ENCODE data around the gene IVD.

IVD gene

DNA sequence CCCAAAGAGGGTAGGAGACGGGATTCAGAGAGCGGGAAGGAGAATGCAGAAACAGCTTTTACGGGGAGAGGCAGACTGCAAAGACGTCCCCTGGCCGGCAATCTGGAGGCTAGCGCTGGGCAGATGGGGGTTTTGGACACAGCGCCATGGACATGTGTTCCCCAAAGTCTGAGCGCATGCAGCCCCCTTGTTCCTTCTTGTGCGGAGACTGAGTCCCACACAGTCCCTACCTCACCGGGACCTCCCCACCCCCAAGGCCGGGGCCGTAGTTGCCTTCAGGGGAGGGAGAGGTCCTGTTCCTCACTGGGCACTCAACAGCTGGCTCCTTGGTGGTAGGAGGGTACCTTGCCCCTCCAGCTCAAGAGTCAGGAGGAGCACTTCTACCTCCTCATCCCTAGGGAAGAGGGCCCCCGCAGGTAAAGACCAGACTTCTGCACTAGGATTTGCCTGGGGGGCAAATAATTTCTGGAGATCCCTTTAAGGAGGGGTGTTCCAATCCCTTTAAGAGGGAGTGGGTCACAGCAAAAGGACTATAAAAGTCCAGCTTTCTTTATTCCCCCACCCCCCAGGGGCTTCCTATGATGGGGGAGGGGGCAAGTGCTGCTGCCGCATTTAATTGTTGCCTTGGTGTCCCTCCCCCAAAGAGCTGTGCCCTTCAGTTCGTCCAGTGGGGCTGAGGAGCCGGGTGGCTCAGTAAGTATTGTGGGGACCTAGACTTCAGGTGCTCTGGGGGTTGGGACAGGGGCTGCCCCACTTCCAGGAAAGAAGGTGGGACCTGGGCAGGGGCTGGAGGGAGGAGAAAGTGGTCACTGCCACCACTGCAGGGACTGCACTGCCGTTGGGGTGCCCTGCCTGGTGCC lies 31.5 kb downstream of the IVD start:
- ATAC-seq, result no peak
- no peak for TF ChIP-seq BACH2 (CRISPR knock-in tag; IDR thresholded peaks at IDR 0.05; ENCODE audit: borderline replicate concordance)
- TF ChIP-seq ISL1 (CRISPR knock-in tag; IDR thresholded peaks at IDR 0.05), result no peak
- TF ChIP-seq ZC3H10 (CRISPR knock-in tag; IDR thresholded peaks at IDR 0.05), result no peak
- no peak for TF ChIP-seq ARNTL (CRISPR knock-in tag; IDR thresholded peaks at IDR 0.05; ENCODE audit: borderline replicate concordance, low read depth)
- no peak for TF ChIP-seq POU6F1 (CRISPR knock-in tag; IDR thresholded peaks at IDR 0.05; ENCODE audit: borderline replicate concordance, low read depth)
- no peak for TF ChIP-seq ZNF565 (CRISPR knock-in tag; conservative IDR thresholded peaks at IDR 0.05; ENCODE audit: low read depth)
- no peak for TF ChIP-seq ZNF8 (CRISPR knock-in tag; IDR thresholded peaks at IDR 0.05)
- no peak for TF ChIP-seq OSR1 (CRISPR knock-in tag; IDR thresholded peaks at IDR 0.05)
- TF ChIP-seq CSDC2 (CRISPR knock-in tag; IDR thresholded peaks at IDR 0.05), result no peak
- no peak for TF ChIP-seq ZFP3 (CRISPR knock-in tag; IDR thresholded peaks at IDR 0.05)
- TF ChIP-seq CSRNP3 (CRISPR knock-in tag; IDR thresholded peaks at IDR 0.05), result no peak
- TF ChIP-seq GLIS3 (CRISPR knock-in tag; IDR thresholded peaks at IDR 0.05), result no peak
- no peak for TF ChIP-seq TCF4 (CRISPR knock-in tag; IDR thresholded peaks at IDR 0.05; ENCODE audit: borderline replicate concordance)

DNA sequence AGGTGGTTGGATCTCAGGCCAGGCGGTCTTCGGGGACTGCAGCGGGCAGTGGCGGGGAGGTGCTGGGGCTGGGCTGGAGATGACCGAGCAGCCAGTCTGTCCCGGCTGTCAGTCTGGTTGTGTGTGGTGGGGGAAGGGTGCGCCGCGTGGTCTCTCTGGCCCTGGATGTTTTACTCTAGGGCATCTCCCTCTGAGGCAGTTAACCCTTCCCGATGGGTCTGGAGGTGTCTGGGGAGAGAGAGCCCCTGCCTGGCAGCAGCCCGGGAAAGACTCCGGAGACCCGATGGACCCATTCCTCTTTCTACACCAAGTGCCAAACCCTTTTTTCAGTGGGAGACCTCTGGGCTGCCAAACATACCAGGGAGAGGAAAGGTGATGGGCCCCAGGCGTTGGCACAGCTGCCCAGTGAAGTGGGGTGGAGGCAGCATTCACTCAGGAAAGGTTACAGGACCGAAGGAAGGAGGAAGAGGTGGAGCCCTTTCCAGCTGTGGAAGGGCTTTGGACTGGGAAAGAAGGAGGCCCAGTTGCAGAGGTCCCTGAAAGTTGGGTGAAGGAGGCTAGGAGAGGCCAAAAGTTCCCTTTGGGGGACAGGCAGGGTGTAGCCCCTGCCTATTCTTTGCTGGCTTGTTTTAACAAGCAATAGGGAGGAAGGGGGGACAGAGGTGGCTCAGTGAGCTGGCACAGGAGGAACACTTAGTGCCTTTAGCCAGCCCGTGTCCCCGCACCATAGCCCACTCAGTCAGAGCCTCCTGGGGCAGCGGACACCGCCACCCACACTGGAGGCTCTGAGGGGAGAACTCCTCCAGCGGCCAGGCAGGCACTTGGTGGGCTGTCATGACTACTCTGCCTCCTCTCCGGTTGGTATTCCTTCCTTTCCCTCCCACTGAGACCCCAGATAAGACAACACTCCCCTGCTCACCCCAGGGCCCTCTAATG lies 32.4 kb downstream of the IVD start:
- TF ChIP-seq ZFP30 (CRISPR knock-in tag; IDR thresholded peaks at IDR 0.05) (no peak), TCF4 (CRISPR knock-in tag; IDR thresholded peaks at IDR 0.05; ENCODE audit: borderline replicate concordance) (no peak), CSRNP3 (CRISPR knock-in tag; IDR thresholded peaks at IDR 0.05) (no peak), PATZ1 (CRISPR knock-in tag; IDR thresholded peaks at IDR 0.05; ENCODE audit: borderline replicate concordance) (no peak), ZC3H10 (CRISPR knock-in tag; IDR thresholded peaks at IDR 0.05) (no peak), GLIS3 (CRISPR knock-in tag; IDR thresholded peaks at IDR 0.05) (no peak), ARNTL (CRISPR knock-in tag; IDR thresholded peaks at IDR 0.05; ENCODE audit: borderline replicate concordance, low read depth) (no peak)
- TF ChIP-seq, protein P1, sequence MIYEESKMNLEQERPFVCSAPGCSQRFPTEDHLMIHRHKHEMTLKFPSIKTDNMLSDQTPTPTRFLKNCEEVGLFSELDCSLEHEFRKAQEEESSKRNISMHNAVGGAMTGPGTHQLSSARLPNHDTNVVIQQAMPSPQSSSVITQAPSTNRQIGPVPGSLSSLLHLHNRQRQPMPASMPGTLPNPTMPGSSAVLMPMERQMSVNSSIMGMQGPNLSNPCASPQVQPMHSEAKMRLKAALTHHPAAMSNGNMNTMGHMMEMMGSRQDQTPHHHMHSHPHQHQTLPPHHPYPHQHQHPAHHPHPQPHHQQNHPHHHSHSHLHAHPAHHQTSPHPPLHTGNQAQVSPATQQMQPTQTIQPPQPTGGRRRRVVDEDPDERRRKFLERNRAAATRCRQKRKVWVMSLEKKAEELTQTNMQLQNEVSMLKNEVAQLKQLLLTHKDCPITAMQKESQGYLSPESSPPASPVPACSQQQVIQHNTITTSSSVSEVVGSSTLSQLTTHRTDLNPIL (CRISPR knock-in tag; IDR thresholded peaks at IDR 0.05; ENCODE audit: low read depth), result no peak
- no peak for ATAC-seq

GRCh38 chr15:40438712-40439111 lies 33.1 kb downstream of the IVD start:
- no peak for ATAC-seq
- TF ChIP-seq, protein P2, sequence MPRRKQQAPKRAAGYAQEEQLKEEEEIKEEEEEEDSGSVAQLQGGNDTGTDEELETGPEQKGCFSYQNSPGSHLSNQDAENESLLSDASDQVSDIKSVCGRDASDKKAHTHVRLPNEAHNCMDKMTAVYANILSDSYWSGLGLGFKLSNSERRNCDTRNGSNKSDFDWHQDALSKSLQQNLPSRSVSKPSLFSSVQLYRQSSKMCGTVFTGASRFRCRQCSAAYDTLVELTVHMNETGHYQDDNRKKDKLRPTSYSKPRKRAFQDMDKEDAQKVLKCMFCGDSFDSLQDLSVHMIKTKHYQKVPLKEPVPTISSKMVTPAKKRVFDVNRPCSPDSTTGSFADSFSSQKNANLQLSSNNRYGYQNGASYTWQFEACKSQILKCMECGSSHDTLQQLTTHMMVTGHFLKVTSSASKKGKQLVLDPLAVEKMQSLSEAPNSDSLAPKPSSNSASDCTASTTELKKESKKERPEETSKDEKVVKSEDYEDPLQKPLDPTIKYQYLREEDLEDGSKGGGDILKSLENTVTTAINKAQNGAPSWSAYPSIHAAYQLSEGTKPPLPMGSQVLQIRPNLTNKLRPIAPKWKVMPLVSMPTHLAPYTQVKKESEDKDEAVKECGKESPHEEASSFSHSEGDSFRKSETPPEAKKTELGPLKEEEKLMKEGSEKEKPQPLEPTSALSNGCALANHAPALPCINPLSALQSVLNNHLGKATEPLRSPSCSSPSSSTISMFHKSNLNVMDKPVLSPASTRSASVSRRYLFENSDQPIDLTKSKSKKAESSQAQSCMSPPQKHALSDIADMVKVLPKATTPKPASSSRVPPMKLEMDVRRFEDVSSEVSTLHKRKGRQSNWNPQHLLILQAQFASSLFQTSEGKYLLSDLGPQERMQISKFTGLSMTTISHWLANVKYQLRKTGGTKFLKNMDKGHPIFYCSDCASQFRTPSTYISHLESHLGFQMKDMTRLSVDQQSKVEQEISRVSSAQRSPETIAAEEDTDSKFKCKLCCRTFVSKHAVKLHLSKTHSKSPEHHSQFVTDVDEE (CRISPR knock-in tag; IDR thresholded peaks at IDR 0.05), result no peak
- TF ChIP-seq PPARA (CRISPR knock-in tag; IDR thresholded peaks at IDR 0.05; ENCODE audit: borderline replicate concordance) (no peak), CSRNP3 (CRISPR knock-in tag; IDR thresholded peaks at IDR 0.05) (no peak), ZFP30 (CRISPR knock-in tag; IDR thresholded peaks at IDR 0.05) (no peak), ZNF70 (CRISPR knock-in tag; IDR thresholded peaks at IDR 0.05) (no peak), ISL1 (CRISPR knock-in tag; IDR thresholded peaks at IDR 0.05) (no peak), POU6F1 (CRISPR knock-in tag; IDR thresholded peaks at IDR 0.05; ENCODE audit: borderline replicate concordance, low read depth) (no peak), ARNTL (CRISPR knock-in tag; IDR thresholded peaks at IDR 0.05; ENCODE audit: borderline replicate concordance, low read depth) (no peak), ESRRG (CRISPR knock-in tag; IDR thresholded peaks at IDR 0.05) (no peak)
